ENCODE results near the gene HNRNPM. TPM values are rescaled to one million over a fixed set of nuclear protein-coding genes. Genes with fewer than 3 reads are reported as not detected.

Gene HNRNPM
- total RNA-seq, 1 experiment from 2014 or later = 468 TPM

- H3K36me3 Mint-ChIP-seq (ENCODE audit: insufficient read depth in 1 of 3, low read depth in 3 of 3) = peaks cover 14 to 32% (median 26%) of the 10 kb centered on the region in 3 experiments; a peak in 6 of 7 replicates
- no peak overlapping the region for H3K4me2 ChIP-seq (ENCODE audit: insufficient read depth, insufficient read length, low read length)
- no peak overlapping the region for H2BK5ac ChIP-seq (ENCODE audit: insufficient read length, low read length)
- peaks cover 6% of the 10 kb centered on the region for H3K79me1 ChIP-seq (ENCODE audit: insufficient read depth, low read depth, low read length, poor library complexity, severe bottlenecking)
- H3K23ac ChIP-seq (ENCODE audit: insufficient read length, low read depth, low read length) = no peak overlapping the region
- H3K56ac ChIP-seq (ENCODE audit: insufficient read length, low read depth, low read length) = no peak overlapping the region
- peak overlapping the region in 2 of 3 experiments; percentile 61 to 83; a peak in 2 of 7 replicates for H3K27ac Mint-ChIP-seq
- H3K79me2 ChIP-seq (ENCODE audit: insufficient read depth, low read length) = peaks cover 3% of the 10 kb centered on the region; the same call in 1 of the 2 replicates
- H2BK12ac ChIP-seq (ENCODE audit: insufficient read length, low read depth, low read length) = no peak overlapping the region
- no peak overlapping the region for H3K4me3 Mint-ChIP-seq
- peaks cover 6 to 8% of the 10 kb centered on the region in 2 experiments for H3K4me1 Mint-ChIP-seq
- no peak overlapping the region for H2BK120ac ChIP-seq (ENCODE audit: low read depth, low read length, poor library complexity, severe bottlenecking)
- no peaks in the 10 kb centered on the region for H3K4me1 ChIP-seq (ENCODE audit: insufficient read depth, low read length)
- H2BK20ac ChIP-seq (ENCODE audit: low read depth, low read length, poor library complexity, severe bottlenecking) = no peak overlapping the region
- DNase-seq = no peak
- no peaks in the 10 kb centered on the region for H3K23me2 ChIP-seq (ENCODE audit: insufficient read length, low read depth, low read length, poor library complexity, severe bottlenecking)
- H3T11ph ChIP-seq (ENCODE audit: low read length) = no peak overlapping the region
- no peaks in the 10 kb centered on the region for H3K27me3 ChIP-seq (ENCODE audit: insufficient read depth, low read length)
- H2AFZ ChIP-seq (ENCODE audit: low read length) = no peak overlapping the region
- H4K5ac ChIP-seq (ENCODE audit: insufficient read length, low read depth, low read length) = no peak overlapping the region
- H4K20me1 ChIP-seq (ENCODE audit: control insufficient read depth, insufficient read depth, insufficient read length) = no peaks in the 10 kb centered on the region
- no peaks in the 10 kb centered on the region for H3K9me3 ChIP-seq (ENCODE audit: control insufficient read depth, low read depth, low read length)
- no peak overlapping the region for H3K18ac ChIP-seq (ENCODE audit: insufficient read length, low read depth, low read length)
- no peak overlapping the region for H3K9ac ChIP-seq (ENCODE audit: extremely low read depth, insufficient read length, low read length)
- no peak overlapping the region for H3K27ac ChIP-seq (ENCODE audit: insufficient read length, low read depth, low read length)
- H3K9me3 Mint-ChIP-seq = no peaks in the 10 kb centered on the region; a peak in 1 of 5 replicates
- no peak overlapping the region for H2BK15ac ChIP-seq (ENCODE audit: low read depth, low read length)
- H2AK5ac ChIP-seq (ENCODE audit: insufficient read length, low read length) = no peak overlapping the region
- H3K27me3 Mint-ChIP-seq (ENCODE audit: low read depth) = no peaks in the 10 kb centered on the region
- TF ChIP-seq CTCF (conservative IDR thresholded peaks at IDR 0.05) = no peak
- no peak overlapping the region for H3K4ac ChIP-seq (ENCODE audit: low read depth, low read length)
- WGBS (ENCODE audit: extremely low coverage, insufficient read length, low lambda C conversion rate) = no CpG with 5 or more reads among the region's 9 CpGs
- H4K8ac ChIP-seq (replicated peaks; ENCODE audit: insufficient read length, low read depth, low read length) = no peak overlapping the region
- no peak overlapping the region for H4K91ac ChIP-seq (ENCODE audit: insufficient read length, low read depth, low read length)
- H3K14ac ChIP-seq (ENCODE audit: insufficient read depth, low read length) = no peak overlapping the region
Observed at GRCh38 chr19:8398311-8398771, 46.4 kb upstream of the HNRNPM start.

Measured in H9 (cell line).